HK-2 (cell line): ENCODE data around the gene TMIGD2.
"Not testable (repeated sequence)": the region's sequence is repeated elsewhere in the genome, so short reads cannot be mapped to it uniquely, and the experiment has no call there.

Source experiments
- DNase-seq: peaks from one replicate; pipeline ENCODE4 v3.0.0-alpha.2; 2018; ENCODE audit not compliant: unreplicated experiment

The TMIGD2 gene

DNA sequence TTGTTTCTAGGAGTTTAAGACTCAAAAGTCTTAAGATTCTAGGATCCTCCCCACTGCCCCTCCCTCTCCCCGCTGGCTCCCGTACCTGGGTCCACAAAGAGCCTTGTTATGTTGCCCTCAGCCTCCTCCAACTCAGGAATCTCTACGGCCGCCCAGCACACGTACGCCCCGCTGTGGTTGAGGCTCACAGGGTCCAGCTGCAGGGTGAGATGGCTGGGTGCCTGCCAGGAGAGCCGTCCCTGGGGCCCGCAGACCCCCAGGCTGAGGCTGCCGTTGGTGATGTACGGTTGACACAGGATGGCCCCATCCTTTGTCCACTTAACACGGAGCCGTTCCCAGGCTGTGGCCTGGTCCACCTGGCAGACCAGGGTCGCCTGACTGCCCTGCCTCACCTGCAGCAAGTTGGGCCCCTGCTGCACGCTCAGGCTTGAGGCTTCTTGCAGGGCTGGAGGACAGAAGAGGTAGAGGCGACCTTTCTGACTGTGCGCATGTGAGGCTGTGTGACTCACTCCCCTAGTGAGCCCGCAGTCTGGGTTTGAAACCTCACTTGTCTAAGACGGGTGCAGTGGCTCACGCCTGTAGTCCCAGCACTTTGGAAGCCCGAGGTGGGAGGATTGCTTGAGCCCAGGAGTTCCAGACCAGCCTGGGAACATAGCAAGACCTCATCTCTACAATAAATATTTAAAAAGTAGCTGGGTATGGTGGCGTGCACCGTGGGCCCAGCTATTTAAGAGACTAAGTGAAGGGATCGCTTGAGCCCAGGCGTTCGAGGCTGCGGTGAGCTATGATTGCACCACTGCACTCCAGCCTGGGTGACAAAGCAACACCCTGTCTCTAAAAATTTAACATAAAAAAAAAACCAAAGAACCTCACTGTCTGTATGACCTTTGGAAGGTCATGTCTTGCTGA is 4.0 kb downstream of the TMIGD2 start:
- DNase-seq, result no peak

GRCh38 chr19:4295972-4296771 is 6.0 kb downstream of the TMIGD2 start:
- DNase-seq, result no peak

GRCh38 chr19:4294389-4294788 is 7.8 kb downstream of the TMIGD2 start:
- DNase-seq, result no peak

DNA sequence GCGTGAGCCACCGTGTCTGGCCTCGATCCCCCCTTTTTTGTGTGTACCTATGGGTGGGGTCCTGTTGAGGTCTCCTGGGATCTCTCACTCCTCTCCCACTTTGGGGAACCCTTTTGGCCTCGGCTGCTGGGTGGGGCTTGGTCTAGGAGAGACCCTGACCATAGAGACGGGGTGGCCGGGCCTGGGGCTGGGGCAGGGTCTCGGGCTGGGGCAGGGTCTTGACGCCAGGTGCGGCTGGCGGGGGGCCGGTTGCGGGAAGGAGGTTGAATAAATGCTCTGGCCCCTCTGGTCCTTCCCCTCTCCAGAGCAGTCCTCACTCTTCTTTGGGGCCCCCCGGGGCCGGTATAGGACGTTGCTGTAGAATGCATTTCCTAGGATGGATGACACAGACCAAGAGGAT is 9.7 kb downstream of the TMIGD2 start:
- no peak for DNase-seq

DNA sequence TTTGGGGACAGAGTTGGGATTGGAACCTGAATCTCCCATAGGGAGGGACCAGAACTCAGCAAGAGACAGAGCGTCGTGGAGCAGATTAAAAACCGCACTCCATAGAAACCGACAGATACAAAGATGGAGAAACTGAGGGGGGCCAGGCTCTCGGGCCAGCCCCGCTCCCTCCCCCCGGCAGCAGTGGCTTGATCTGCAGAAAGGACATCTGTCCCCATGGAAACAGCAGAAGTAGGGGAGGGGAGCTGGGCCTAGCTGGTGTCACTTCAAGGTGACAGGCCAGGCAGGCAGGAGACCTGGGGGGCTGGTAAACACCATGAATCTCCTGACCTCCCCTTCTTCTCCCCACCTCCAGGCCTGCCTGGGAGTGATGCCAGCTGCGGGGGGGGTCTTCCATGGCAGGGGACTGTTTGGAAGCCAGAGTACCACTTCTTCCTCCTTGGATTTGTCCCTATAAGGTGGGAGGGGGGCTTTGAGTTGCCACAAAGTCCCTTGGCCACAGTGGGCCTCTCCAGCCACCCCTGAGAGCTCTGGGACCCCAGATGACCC is 10.9 kb downstream of the TMIGD2 start:
- no peak for DNase-seq

DNA sequence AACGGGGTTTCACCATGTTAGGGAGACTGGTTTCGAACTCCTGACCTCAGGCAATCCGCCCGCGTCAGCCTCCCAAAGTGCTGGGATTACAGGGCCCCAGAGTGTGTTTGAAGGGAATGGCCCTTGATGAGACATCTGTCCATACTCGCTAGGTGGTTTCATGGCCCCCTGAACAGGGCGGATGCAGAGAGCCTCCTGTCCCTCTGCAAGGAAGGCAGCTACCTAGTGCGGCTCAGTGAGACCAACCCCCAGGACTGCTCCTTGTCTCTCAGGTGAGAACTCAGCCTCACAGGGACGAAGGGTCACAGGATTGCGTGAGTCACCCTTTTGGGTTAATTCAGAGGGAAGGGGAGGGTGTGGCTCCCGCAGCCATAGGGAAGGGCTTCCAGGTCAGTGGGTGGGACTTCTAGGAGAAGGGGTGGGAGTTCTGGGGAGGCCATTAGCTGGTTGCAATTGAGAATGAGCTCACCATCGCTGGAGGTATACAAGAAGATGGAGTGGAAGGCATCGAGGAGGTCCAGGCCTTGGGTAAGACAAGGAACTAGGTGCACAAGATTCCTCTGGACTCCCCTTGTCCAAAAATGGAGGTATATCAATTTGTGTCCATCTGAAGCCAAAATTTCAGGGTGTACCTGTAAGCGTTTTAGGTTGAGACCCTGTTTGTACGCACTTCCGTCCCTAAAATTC is 14.0 kb downstream of the TMIGD2 start:
- no peak for DNase-seq

DNA sequence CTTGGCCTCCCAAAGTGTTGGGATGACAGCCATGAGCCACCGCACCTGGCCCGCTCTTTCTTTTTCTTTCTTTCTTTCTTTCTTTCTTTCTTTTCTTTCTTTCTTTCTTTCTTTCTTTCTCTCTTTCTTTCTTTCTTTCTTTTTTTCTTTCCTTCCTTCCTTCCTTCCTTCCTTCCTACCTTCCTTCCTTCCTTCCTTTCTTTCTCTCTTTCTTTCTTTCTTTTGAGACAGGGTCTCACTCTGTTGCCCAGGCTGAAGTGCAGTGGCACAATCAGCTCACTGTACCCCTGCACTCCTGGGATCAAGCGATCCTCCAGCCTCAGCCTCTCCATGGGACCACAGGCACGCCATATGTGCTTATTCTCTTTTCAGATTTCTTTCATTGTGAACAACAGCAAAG is 16.0 kb downstream of the TMIGD2 start:
- not testable (repeated sequence) for DNase-seq

GRCh38 chr19:4284974-4285373 is 17.2 kb downstream of the TMIGD2 start:
- no peak for DNase-seq

GRCh38 chr19:4284176-4284958 is 17.8 kb downstream of the TMIGD2 start:
- DNase-seq, result no peak

DNA sequence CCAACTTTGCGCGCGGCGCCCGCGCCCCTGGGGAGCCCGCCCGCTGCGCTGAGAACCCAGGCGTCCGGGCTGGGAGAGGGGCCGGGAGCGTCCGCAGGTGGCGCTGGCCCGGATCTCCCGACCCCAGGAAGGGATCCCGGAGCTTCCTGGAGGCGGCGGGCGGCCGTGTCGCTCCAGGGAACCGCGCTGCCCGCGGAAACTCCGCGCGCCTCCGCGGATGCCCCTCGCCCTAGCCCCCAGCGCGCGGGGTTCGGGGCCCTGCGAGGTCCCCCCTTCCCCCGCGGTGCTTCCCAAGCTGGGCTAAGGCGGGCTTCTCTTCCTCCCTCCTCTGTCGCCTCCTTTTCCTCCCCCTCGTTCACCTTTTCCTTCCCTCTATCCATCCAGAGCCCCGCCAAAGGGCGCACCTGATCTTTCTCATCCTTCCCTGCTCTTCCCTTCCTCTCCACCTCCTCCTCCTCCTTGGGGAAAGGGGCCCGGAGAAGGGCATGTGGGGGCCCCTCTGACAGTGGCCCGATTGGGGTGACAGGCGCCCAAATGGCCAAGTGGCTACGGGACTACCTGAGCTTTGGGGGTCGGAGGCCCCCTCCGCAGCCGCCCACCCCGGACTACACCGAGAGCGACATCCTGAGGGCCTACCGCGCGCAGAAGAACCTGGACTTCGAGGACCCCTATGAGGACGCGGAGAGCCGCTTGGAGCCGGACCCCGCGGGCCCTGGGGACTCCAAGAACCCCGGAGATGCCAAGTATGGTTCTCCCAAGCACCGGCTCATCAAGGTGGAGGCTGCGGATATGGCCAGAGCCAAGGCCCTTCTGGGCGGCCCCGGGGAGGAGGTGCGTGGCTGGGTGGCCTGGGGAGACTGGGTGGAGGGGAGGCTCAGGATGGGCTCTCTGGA is 22.4 kb downstream of the TMIGD2 start:
- DNase-seq, result no peak

GRCh38 chr19:4279267-4279529 is 23.0 kb downstream of the TMIGD2 start:
- no peak for DNase-seq

- DNase-seq, result no peak
Measured at GRCh38 chr19:4278419-4279266, 23.5 kb downstream of the TMIGD2 start, which contains the start of gene SHD. SHD (plus strand) TSS chr19:4279266; CDS start chr19:4280064, 798 bp downstream.

DNA sequence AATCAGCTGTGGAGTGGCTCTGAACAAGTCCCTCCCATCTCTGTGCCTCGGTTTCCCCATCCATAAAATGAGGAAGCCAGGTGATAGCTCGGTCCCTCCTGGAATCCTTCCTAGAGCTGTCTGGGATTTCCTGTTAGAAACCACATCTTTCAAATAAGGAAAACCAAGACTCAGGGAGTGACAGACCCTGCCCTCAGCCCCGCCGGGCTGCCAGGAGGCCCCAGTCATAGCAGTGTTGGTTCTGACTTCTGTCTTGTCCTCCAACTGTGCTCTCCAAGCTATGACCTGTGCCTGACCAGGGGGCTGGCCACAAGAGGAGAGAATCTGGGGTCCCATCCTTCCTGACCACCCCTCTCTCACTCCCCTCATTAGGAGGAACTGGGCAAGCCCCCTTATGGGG is 24.2 kb downstream of the TMIGD2 start:
- DNase-seq, result no peak

DNA sequence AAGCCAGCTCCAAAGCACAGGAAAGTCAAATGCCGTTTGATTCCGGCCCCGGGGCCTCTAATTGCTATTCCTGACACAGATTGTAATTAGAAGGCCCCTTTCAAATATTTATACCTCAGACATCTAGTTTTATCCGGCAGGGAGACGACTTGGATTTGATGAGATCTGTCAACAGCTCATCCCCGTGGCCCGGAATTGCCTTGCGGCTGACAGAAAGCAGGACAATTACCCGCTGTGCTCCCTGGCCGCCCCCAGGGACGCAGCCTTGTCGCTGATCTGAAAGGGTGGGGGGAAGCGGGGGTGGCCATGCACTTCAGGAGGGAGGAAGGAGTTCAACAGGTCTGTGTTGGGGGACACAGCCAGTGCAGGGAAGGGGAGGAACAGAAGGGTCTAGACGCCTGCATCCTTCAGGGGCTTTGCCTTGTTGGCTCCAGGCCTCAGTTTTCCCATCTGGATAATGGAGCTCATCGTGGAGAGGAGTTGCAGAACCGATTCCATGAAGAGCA is 24.9 kb downstream of the TMIGD2 start:
- no peak for DNase-seq

DNA sequence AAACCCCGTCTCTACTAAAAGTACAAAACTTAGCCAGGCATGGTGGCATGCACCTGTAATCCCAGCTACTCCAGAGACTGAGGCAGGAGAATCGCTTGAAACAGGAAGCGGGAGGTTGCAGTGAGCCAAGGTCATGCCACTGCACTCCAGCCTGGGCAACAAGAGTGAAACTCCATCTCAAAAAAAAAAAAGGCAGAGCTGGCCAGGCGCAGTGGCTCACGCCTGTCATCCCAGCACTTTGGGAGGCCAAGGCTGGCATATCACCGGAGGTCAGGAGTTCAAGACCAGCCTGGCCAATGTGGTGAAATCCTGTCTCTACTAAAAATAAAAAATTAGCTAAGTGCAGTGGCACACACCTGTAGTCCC is 27.9 kb downstream of the TMIGD2 start:
- DNase-seq, result not testable (repeated sequence)

GRCh38 chr19:4272894-4273293 is 29.3 kb downstream of the TMIGD2 start:
- DNase-seq, result no peak

DNA sequence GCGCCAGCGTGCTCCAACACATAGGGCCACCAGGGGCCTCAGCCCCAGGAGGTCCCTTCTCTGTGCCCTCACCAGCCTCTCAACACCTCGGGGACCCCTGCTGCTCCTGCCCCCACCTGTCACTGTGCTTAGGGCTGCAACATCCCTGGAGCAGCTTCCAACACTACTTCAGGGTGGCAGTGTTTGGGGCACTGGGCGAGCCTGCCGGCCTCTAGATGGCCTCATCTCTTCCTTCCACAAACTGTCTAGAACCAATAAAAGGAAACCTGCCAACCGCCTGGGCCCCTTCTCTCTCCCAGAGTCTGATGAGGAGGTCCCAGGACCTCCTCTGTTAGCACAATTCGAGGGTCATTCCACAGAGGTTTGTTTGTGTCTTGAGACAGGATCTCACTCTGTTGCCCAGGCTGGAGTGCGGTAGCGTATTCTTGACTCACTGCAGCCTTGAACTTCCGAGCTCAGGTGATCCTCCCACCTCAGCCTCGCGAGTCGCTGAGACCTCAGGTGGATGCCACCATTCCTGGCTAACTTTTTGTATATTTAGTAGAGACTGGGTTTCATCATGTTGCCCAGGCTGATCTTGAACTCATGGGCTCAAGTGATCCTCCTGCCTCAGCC is 33.3 kb downstream of the TMIGD2 start:
- DNase-seq, result no peak

- no peak for DNase-seq
Measured at GRCh38 chr19:4267901-4268815, 34.0 kb downstream of the TMIGD2 start.
